GM20000 (cell line): ENCODE measurements around the gene GZMM.
A peak's percentile ranks its signal among the peaks of the same experiment; 100 is the strongest.

Source experiments
- DNase-seq: peaks from one replicate; pipeline ENCODE4 v3.0.0; 2012; ENCODE audit warnings: low spot score
- TF ChIP-seq, protein P1 (sequence below): IDR thresholded peaks from 2 replicates; pipeline ENCODE4 v1.5.1; 2012; ENCODE audit warnings: mild to moderate bottlenecking, control low read depth; ENCODE audit errors: extremely low read depth, missing control alignments

The GZMM gene

DNA sequence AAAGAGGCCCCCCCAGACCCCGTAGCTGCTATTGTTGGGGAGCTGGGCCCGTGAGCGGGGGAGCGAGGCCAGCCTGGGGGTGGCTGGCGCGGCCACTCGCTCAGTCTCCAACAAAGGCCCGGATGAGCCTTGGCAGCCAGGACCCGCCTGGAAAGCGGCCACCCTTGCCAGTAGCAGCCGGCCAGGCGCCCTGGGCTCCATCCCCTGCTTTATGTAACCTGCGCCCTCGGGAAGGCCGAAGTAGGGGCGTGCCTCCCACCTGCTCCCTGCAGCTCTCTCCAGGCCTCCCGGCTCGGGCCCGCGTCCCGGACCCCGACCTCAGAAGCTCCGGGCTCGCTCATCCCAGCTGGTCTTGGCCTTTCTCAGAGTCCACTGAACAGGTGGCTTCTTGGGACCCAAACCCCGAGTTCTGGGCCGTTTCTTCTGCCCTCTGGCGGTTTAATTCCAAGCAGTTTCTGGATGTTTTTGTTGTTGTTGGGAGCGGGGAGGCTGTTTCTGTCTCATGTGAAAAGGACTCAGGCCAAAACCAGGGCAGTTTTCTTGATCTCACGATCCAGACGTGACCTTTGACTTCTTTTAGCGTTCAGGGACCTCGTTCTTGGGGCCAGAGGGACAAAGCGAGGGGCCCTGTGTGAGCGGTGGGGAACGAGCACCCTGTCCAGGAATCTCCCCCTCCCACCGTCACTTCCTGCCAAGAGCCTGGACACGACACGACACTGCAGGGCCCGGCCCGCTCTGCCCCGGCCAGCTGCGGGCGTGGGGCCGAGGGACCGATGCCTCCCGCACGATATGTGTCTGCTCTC is 11.1 kb upstream of the GZMM start:
- TF ChIP-seq, protein P1, sequence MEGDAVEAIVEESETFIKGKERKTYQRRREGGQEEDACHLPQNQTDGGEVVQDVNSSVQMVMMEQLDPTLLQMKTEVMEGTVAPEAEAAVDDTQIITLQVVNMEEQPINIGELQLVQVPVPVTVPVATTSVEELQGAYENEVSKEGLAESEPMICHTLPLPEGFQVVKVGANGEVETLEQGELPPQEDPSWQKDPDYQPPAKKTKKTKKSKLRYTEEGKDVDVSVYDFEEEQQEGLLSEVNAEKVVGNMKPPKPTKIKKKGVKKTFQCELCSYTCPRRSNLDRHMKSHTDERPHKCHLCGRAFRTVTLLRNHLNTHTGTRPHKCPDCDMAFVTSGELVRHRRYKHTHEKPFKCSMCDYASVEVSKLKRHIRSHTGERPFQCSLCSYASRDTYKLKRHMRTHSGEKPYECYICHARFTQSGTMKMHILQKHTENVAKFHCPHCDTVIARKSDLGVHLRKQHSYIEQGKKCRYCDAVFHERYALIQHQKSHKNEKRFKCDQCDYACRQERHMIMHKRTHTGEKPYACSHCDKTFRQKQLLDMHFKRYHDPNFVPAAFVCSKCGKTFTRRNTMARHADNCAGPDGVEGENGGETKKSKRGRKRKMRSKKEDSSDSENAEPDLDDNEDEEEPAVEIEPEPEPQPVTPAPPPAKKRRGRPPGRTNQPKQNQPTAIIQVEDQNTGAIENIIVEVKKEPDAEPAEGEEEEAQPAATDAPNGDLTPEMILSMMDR = peak; percentile 37
- DNase-seq = peak; percentile 74

DNA sequence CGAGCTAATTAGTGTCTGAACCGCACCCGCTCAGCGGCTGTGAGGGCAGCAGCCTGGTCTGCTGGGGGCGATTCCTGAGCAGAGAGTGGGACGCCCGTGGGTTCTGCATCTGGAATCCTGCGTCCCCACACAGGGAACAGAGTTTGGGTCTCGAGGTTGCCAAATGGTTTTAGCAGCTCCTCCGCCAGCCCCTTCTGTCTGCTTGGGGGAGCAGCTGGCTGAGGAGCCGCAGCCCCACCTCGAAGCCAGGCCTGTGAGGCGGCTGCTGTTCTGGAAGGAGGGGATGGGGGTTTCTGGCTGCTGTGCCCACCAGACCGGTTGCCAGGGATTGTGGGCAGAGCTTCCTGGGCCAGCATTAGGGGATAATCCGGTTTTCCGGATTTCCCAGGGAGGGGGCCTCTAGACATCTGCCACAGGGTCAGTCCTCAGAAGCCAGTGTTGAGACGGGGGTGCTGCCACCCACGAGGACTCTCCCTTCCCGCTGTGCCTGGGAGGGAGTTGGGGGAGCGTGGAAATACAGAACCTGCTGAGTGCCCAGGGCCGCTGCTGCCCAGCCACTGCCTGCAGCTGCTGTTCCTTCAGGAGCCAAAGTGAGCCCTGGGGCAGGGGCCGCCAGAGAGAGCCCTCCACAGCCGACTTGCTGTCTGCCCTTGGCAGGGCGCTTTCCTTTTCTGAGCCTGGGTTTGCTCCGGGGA is 10.3 kb upstream of the GZMM start:
- DNase-seq = no peak
- TF ChIP-seq, protein P1 = no peak

DNA sequence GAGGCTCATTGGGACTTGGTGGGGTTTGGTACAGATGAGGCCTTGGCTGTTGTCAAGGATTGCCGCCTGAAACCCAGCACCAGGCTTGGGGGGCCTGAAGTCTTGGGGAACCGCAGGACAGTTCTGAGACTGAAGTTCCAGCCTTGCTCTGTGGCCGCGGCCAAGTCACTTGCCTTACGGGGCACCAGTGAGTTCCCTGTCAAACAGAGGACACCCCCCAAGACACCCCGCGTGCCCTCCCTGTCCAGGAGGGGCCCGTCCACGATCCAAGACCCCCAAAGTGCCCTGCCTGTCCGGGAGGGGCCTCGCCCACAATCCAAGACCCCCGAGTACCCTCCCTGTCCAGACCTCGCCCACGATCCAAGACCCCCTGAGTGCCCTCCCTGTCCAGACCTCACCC is 9.8 kb upstream of the GZMM start:
- DNase-seq = no peak

DNA sequence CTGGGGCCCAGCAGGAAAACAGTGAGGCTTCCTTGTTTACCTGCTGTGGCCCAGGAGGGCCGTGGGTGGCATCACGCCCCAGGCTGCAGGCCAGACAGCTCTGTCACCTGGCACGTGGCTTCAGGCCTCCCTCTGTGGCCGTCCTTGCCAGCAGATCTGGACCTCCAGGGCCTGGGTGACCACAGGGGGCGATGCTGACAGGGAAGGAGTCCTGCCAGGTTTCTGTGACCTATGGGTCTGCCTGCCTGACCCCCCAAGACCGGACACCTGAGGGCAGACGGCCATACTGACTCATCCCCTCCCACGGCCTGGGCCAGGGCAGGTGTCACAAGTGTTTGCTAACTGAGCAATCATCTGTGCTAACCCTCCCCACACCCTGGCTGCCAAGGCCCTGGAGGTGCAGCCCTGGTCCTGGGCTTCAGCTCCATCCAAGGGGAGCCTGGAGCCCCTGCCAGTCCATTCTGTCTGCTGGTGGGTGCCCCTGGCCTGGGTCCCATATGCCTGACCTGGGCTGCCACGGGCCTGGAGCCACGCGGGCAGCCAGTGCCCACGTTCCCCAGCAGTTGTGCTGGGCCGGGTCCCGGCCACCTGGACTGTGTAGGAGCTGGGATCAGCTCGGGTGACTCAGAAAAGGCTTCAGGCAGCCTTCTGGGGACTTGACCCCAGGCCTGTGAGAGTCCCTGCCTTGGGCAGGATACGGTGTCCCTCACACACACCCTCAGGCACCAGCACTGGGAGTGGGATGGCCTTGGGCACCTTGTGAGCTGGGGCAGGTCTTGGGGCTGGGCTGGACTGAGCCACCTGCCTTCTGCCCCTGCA is 8.6 kb upstream of the GZMM start:
- no peak for DNase-seq

More for the DNA sequence above, 9.8 kb upstream of the GZMM start:
- TF ChIP-seq, protein P1 = no peak

DNA sequence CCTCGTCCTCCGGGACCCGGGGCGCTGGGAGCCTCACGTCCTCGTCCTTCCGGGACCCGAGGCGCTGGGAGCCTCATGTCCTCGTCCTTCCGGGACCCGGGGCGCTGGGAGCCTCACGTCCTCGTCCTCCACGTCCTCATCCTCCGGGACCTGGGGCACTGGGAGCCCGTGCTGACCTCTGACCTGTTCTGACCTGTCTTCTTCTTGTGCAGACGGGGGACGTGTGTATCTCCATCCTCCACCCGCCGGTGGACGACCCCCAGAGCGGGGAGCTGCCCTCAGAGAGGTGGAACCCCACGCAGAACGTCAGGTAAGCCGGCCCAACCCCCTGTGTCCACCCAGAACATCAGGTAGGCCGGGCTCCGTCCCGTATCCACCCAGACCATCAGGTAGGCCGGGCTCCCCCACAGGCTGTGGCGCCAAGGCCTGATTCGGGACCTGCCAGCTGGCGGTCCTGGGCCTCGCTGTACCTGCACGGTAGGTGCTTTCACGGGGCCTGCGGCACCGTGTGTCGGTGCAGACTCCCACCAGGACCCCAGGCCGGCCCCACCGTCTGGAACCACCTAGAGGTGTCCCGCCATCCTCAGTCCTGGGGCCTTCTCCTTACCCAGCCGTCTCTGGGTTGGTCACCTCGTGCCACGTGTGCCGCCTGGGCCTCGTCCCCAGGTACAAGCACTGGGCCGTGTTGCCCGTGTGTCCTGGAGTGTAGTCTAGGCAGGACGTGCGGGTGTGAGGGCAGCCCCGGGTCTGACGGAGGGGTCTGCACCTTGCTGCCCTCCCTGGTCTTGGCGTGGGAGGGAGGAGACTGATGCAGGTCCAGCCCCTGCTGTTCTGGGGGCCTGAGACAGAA is 7.6 kb upstream of the GZMM start:
- no peak for DNase-seq
- TF ChIP-seq, protein P1 = no peak

More for the DNA sequence above, 8.6 kb upstream of the GZMM start:
- TF ChIP-seq, protein P1 = no peak

DNA sequence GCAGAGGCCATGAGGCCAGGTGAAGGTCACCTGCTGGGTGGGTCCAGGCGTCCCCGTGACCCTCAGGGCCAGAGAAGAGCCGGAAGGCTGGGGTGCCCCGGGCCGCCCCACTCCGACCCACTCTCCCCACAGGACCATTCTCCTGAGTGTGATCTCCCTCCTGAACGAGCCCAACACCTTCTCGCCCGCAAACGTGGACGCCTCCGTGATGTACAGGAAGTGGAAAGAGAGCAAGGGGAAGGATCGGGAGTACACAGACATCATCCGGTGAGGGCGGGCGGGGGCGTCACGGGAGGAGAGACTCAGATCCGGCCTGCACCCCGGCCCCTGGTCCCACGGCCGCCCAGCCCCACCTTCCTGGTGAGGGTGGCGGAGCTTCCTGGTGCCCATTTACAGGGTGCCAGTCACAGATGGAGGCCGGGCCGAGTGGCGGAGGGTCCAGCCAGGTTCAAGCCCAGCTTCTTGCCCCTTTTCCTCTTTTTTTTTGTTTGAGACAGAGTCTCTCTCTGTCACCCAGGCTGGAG is 6.9 kb upstream of the GZMM start:
- TF ChIP-seq, protein P1 = no peak
- DNase-seq = no peak
